Measurements from ENCODE around the gene AGO3. TPM values are rescaled to one million over a fixed set of nuclear protein-coding genes. Genes with fewer than 3 reads are reported as not detected.

The AGO3 gene
- total RNA-seq, 1 experiment from 2014 or later, result 26.9 TPM

DNA sequence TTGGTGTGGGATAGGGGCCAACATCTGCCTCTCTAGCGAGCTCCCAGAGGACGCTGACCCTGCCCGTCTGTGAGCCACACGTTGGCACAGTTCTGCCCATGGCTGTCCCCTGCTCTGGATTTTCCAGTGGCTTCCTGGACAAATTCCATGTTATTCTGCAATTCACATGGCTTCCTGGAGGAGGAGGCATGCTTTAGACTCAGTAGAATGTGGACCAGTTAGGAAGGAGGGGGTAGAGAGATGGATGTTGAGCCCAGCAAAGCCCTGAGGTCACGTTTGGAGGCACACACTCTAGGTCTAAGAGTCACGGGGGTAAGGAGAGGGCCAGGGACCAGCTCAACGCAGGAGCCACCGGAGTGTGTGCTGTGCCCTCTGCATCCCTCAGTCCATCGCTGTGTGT lies 181.9 kb downstream of the AGO3 start:
- Histone ChIP-seq H3K4me2 (ENCODE audit: low read length) (no peak overlapping the region), H3K9ac (ENCODE audit: low read length) (no peak overlapping the region), H3K4me1 (ENCODE audit: control insufficient read depth in 1 of 2, insufficient read depth in 2 of 2, low read length in 2 of 2) (peaks cover 2 to 9% of the 10 kb centered on the region in 2 experiments; a peak in 3 of 4 replicates), H3K79me2 (ENCODE audit: insufficient read depth, low read length) (no peaks in the 10 kb centered on the region), H3K36me3 (ENCODE audit: control insufficient read depth in 1 of 2, insufficient read depth in 2 of 2, low read length in 2 of 2) (no peaks in the 10 kb centered on the region), H3K27me3 (ENCODE audit: insufficient read depth, low read length) (no peaks in the 10 kb centered on the region), H3K4me3 (replicated peaks in 1 of 2; ENCODE audit: low read depth in 1 of 2, low read length in 2 of 2) (no peak overlapping the region), H3K9me2 (ENCODE audit: insufficient read depth) (no peaks in the 10 kb centered on the region), H4K20me1 (ENCODE audit: insufficient read depth) (no peaks in the 10 kb centered on the region), H3K27ac (ENCODE audit: low read depth, low read length) (no peak overlapping the region), H3K9me3 (ENCODE audit: control insufficient read depth in 1 of 2, insufficient read depth in 1 of 2, low read depth in 1 of 2, low read length in 2 of 2) (no peaks in the 10 kb centered on the region), H2AFZ (ENCODE audit: low read depth, low read length, poor library complexity, severe bottlenecking) (no peak overlapping the region)
- ChIA-PET CTCF (no interaction called here), RAD21 (ENCODE audit: low non-redundant PET in 1 of 2, low total read pairs in 2 of 2, uncharacterized antibody in 2 of 2, unreplicated experiment in 2 of 2) (no interaction called here), POLR2A (no interaction called here)
- TF ChIP-seq, protein P1, sequence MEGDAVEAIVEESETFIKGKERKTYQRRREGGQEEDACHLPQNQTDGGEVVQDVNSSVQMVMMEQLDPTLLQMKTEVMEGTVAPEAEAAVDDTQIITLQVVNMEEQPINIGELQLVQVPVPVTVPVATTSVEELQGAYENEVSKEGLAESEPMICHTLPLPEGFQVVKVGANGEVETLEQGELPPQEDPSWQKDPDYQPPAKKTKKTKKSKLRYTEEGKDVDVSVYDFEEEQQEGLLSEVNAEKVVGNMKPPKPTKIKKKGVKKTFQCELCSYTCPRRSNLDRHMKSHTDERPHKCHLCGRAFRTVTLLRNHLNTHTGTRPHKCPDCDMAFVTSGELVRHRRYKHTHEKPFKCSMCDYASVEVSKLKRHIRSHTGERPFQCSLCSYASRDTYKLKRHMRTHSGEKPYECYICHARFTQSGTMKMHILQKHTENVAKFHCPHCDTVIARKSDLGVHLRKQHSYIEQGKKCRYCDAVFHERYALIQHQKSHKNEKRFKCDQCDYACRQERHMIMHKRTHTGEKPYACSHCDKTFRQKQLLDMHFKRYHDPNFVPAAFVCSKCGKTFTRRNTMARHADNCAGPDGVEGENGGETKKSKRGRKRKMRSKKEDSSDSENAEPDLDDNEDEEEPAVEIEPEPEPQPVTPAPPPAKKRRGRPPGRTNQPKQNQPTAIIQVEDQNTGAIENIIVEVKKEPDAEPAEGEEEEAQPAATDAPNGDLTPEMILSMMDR (IDR thresholded peaks at IDR 0.05 in 2 of 3, conservative IDR thresholded peaks at IDR 0.05 in 1 of 3; ENCODE audit: borderline replicate concordance in 1 of 3, insufficient read depth in 1 of 3, low read depth in 2 of 3, low read length in 2 of 3), result 0 out of 6 replicates have a peak, but pooled peaks of 1 of the 3 experiments have one; percentile 16
- no peak for TF ChIP-seq EGR1 (IDR thresholded peaks at IDR 0.05; ENCODE audit: low read depth)
- ATAC-seq (no peak), DNase-seq (ENCODE audit: low read depth, low spot score) (no peak)
- BruUV-seq (replicated peaks), result no TSS peak
- intact Hi-C loops (cut with micrococcal nuclease), result no loop called here

DNA sequence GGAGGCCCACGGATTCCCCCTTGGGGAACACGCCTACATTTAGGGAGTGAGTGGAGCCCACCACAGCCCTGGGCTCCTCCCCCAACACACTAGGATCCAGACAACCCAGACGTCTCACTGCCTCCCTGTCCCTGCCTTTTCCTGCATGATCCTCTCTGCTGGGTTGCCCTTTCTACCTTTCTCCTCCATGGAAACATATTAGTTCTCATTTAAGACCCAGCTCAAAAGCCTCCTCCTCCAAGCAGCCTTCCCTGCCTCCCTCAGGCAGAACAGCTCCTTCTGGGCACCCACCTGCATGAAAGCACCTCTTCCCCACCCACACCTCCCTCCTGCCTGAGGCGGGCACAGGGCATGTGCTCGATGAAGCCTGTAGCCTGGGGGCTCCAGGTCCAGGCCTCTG lies 183.5 kb downstream of the AGO3 start:
- ATAC-seq, result no peak
- no TSS peak for BruUV-seq (replicated peaks)
- ChIA-PET CTCF (interaction anchor here (1.0 kb wide), 1 partner anchor 12 kb away, joined by 3 read pairs; no protein-coding TSS in a partner anchor), RAD21 (ENCODE audit: low non-redundant PET in 1 of 2, low total read pairs in 2 of 2, uncharacterized antibody in 2 of 2, unreplicated experiment in 2 of 2) (no interaction called here), POLR2A (no interaction called here)
- H4K20me1 ChIP-seq (ENCODE audit: insufficient read depth), result no peaks in the 10 kb centered on the region
- H3K9me3 ChIP-seq (ENCODE audit: control insufficient read depth in 1 of 2, insufficient read depth in 1 of 2, low read depth in 1 of 2, low read length in 2 of 2), result no peaks in the 10 kb centered on the region
- H3K9me2 ChIP-seq (ENCODE audit: insufficient read depth), result no peaks in the 10 kb centered on the region
- H2AFZ ChIP-seq (ENCODE audit: low read depth, low read length, poor library complexity, severe bottlenecking), result no peak overlapping the region
- H3K27ac ChIP-seq (ENCODE audit: low read depth, low read length), result no peak overlapping the region
- peaks cover 0 to under 1% of the 10 kb centered on the region in 2 experiments; a peak in 1 of 4 replicates for H3K4me1 ChIP-seq (ENCODE audit: control insufficient read depth in 1 of 2, insufficient read depth in 2 of 2, low read length in 2 of 2)
- no peaks in the 10 kb centered on the region for H3K27me3 ChIP-seq (ENCODE audit: insufficient read depth, low read length)
- H3K36me3 ChIP-seq (ENCODE audit: control insufficient read depth in 1 of 2, insufficient read depth in 2 of 2, low read length in 2 of 2), result no peaks in the 10 kb centered on the region
- H3K9ac ChIP-seq (ENCODE audit: low read length), result no peak overlapping the region
- TF ChIP-seq POLR2AphosphoS5 (IDR thresholded peaks at IDR 0.05; ENCODE audit: low read depth, low read length), result no peak
- TF ChIP-seq SP1 (IDR thresholded peaks at IDR 0.05; ENCODE audit: low read depth), result no peak
- no peak for TF ChIP-seq EZH2phosphoT487 (IDR thresholded peaks at IDR 0.05; ENCODE audit: borderline replicate concordance)
- TF ChIP-seq EZH2 (IDR thresholded peaks at IDR 0.05), result no peak
- TF ChIP-seq, protein P1 (IDR thresholded peaks at IDR 0.05 in 2 of 3, conservative IDR thresholded peaks at IDR 0.05 in 1 of 3; ENCODE audit: borderline replicate concordance in 1 of 3, insufficient read depth in 1 of 3, low read depth in 2 of 3, low read length in 2 of 3), result no peak
- TF ChIP-seq SRF (IDR thresholded peaks at IDR 0.05; ENCODE audit: low read depth), result no peak
- no peak for DNase-seq (ENCODE audit: low read depth, low spot score)
- H3K79me2 ChIP-seq (ENCODE audit: insufficient read depth, low read length), result no peaks in the 10 kb centered on the region
- intact Hi-C loops (cut with micrococcal nuclease), result no loop called here
- H3K4me3 ChIP-seq (replicated peaks in 1 of 2; ENCODE audit: low read depth in 1 of 2, low read length in 2 of 2), result no peak overlapping the region
- no peak overlapping the region for H3K4me2 ChIP-seq (ENCODE audit: low read length)

Measured in HCT116 (cell line).